Heart left ventricle (tissue), 16 donors: ENCODE measurements around the gene MYCT1. TPM values are rescaled to one million over a fixed set of nuclear protein-coding genes. Genes with fewer than 3 reads are reported as not detected.

Source experiments
- ATAC-seq, 4 donors: fragments of 200-7000 bp; cut with Tn5 transposase; one replicate each; pipeline ENCODE4 v1.9.1; 2020 to 2022; ENCODE audit warnings: moderate library complexity in 4 of 4, mild to moderate bottlenecking in 3 of 4, moderate number of reproducible peaks in 1 of 4
- DNase-seq, 5 donors: peaks; one replicate each; pipeline ENCODE4 v3.0.0-alpha.2; 2020
- H3K27ac ChIP-seq, 12 donors: fragments of 200-600 bp; sonication (generic) in 4 of 12; one replicate each; pipeline versions ENCODE4 v1.5.0 to v1.8.0; 2016 to 2022; ENCODE audit warnings: mild to moderate bottlenecking in 2 of 12
- H3K27me3 ChIP-seq, 9 donors: fragments of 200-600 bp; sonication (generic) in 2 of 9; one replicate each; pipeline versions ENCODE4 v1.5.1 to v1.8.0; 2016 to 2022; ENCODE audit warnings: mild to moderate bottlenecking in 3 of 9
- H3K36me3 ChIP-seq, 9 donors: fragments of 200-600 bp; sonication (generic) in 2 of 9; one replicate each; pipeline versions ENCODE4 v1.5.0 to v1.8.0; 2018 to 2022; ENCODE audit warnings: mild to moderate bottlenecking in 2 of 9
- H3K4me1 ChIP-seq, 12 donors: fragments of 200-600 bp; sonication (generic) in 4 of 12; one replicate each; pipeline versions ENCODE4 v1.5.0 to v1.8.0; 2016 to 2022; ENCODE audit warnings: mild to moderate bottlenecking in 3 of 12
- H3K4me3 ChIP-seq, 12 donors: fragments of 200-600 bp; sonication (generic) in 4 of 12; one replicate each; pipeline versions ENCODE4 v1.5.0 to v1.8.0; 2017 to 2022; ENCODE audit warnings: mild to moderate bottlenecking in 9 of 12, moderate library complexity in 4 of 12
- H3K9me3 ChIP-seq, 12 donors: fragments of 200-600 bp; sonication (generic) in 4 of 12; one replicate each; pipeline versions ENCODE4 v1.5.0 to v1.8.0; 2016 to 2022; ENCODE audit warnings: mild to moderate bottlenecking in 1 of 12
- POLR2A ChIP-seq, 2 donors: fragments of 450-650 bp; IDR thresholded peaks; one replicate each; pipeline ENCODE4 v1.6.1; 2017; ENCODE audit warnings: antibody characterized with exemption in 2 of 2, mild to moderate bottlenecking in 2 of 2, moderate library complexity in 2 of 2
- WGBS, 4 donors: extraction: QIAGEN DNeasy Blood & Tissue Kit in 2 of 4; methylation state at CpG; one replicate each; pipeline versions ENCODE4 v1.1.5 to v1.1.7; 2013 to 2018; 5-methylcytosine and 5-hydroxymethylcytosine counted together
- intact Hi-C, 10 donors: fragments of 100-400 bp; cut with DNase I; formaldehyde crosslinking; loops; one replicate each; pipeline versions ENCODE4 v1.11.1 to v1.14.2; 2022
- polyA plus RNA-seq, 2 donors: library from polyadenylated mRNA; stranded (reverse); fragments of 200-250 nt; gene quantifications; one replicate each; pipeline ENCODE4 v1.2.3, GENCODE V29; 2013
- total RNA-seq, 9 donors: library from RNA; depleted of rRNA in 2 of 9; stranded (reverse); fragments of >200 nt in 2 of 9; fragmentation: NEBNext Ultra II Directional in 3 of 9; extraction: Animal tissue kit (Norgen Biotek cat#: 25700) in 3 of 9; gene quantifications; one replicate each; pipeline versions ENCODE4 v1.1.0 to v1.2.4, GENCODE V29; 2016 to 2023
- TF ChIP-seq, protein P1 (sequence below), 12 donors: fragments of 200-600 bp; sonication (generic) in 4 of 12; IDR thresholded peaks; one replicate each; pipeline versions ENCODE4 v1.5.0 to v1.8.0; 2018 to 2022; ENCODE audit warnings: antibody characterized with exemption in 12 of 12, mild to moderate bottlenecking in 5 of 12
- donor health status: ischemic (EF 13 %, LVEDD 7.1; RV severe dilation, severe dysfunction).
- donor health status: healthy with polysubstance abuse.
- donor health status: DM: no; HTN: yes; CAD: no.
- donor health status: DM: no; HTN: no; CAD: no.
- donor health status: ischemic (EF 25% LVEDD 6.9; RV normal size, moderate dysfunction).
- donor health status: ischemic (EF 25% LVEDD 5.7; RV mildly dilated, moderate dysfunction).
- donor health status: healthy.
- donor health status: DM: yes; HTN: yes; CAD: no.
- donor health status: ischemic (EF 35%, LVEDD 5.7; RV mildly dilated, moderate dysfunction).
- donor health status: nonischemic (EF 11% LVEDD 7.7; RV severe dilation, severe dysfunction).
- donor health status: DM: yes; HTN: yes; CAD: no.
- donor health status: PGD.
- donor health status: ischemic (EF 29% LVEDD 5.4; RV normal size, mild dysfunction).
- donor health status: nonischemic (EF 23%, LVEDD 6.1; RV moderate dilation, normal function).

The MYCT1 gene
- total and polyA plus RNA-seq, 11 donors: 8.4 to 20.8 (median 14.6) TPM

DNA sequence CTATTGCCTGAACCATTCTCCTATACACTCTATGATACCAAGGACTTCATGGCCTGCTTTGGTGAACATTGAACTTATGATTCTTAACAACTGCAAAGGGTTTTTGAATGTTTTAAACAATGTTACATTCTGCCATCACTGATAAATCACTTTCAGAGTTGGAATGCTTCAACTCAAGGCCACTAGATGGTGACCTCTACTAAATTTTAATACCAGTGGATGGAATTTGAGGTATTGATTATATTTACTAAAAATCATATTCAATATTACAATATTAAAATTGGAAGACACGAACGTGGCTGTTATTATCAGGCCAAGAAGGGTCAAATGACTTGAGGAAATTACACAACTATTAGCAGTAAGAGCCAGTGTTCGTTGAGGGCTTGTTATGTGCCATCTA, 18.6 kb downstream of the MYCT1 start:
- Histone ChIP-seq H3K4me1 (peaks cover 0 to 7% (median 0%) of the 10 kb centered on the region in 12 donors), H3K27me3 (no peaks in the 10 kb centered on the region), H3K27ac (no peak overlapping the region), H3K9me3 (peaks cover 0 to 21% (median 11%) of the 10 kb centered on the region in 12 donors), H3K36me3 (no peaks in the 10 kb centered on the region), H3K4me3 (no peak overlapping the region)
- 52 to 66% (median 64%) methylated on average over 3 of the region's 3 CpGs for WGBS, 4 donors
- TF ChIP-seq, protein P1, sequence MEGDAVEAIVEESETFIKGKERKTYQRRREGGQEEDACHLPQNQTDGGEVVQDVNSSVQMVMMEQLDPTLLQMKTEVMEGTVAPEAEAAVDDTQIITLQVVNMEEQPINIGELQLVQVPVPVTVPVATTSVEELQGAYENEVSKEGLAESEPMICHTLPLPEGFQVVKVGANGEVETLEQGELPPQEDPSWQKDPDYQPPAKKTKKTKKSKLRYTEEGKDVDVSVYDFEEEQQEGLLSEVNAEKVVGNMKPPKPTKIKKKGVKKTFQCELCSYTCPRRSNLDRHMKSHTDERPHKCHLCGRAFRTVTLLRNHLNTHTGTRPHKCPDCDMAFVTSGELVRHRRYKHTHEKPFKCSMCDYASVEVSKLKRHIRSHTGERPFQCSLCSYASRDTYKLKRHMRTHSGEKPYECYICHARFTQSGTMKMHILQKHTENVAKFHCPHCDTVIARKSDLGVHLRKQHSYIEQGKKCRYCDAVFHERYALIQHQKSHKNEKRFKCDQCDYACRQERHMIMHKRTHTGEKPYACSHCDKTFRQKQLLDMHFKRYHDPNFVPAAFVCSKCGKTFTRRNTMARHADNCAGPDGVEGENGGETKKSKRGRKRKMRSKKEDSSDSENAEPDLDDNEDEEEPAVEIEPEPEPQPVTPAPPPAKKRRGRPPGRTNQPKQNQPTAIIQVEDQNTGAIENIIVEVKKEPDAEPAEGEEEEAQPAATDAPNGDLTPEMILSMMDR (IDR thresholded peaks at IDR 0.05): no peak
- TF ChIP-seq POLR2A (IDR thresholded peaks at IDR 0.05): no peak
- ATAC-seq: no peak
- no peak for DNase-seq
- intact Hi-C loops: no loop called here

- ATAC-seq (peak in 1 of 4 donors; percentile 48), DNase-seq (no peak)
- intact Hi-C loops: no loop called here
- H3K9me3 ChIP-seq: no peaks in the 10 kb centered on the region
- TF ChIP-seq, protein P1 (IDR thresholded peaks at IDR 0.05): no peak
- no peak for TF ChIP-seq POLR2A (IDR thresholded peaks at IDR 0.05)
- peaks cover 0 to 24% (median 0%) of the 10 kb centered on the region in 9 donors for H3K36me3 ChIP-seq
- H3K4me1 ChIP-seq: peaks cover 0 to 7% (median 0%) of the 10 kb centered on the region in 12 donors
- 51 to 73% (median 61%) methylated on average over 3 of the region's 3 CpGs for WGBS, 4 donors
- no peak overlapping the region for H3K4me3 ChIP-seq
- H3K27me3 ChIP-seq: no peaks in the 10 kb centered on the region
- H3K27ac ChIP-seq: no peak overlapping the region
Measured at GRCh38 chr6:152720974-152721373, 23.3 kb downstream of the MYCT1 start.

DNA sequence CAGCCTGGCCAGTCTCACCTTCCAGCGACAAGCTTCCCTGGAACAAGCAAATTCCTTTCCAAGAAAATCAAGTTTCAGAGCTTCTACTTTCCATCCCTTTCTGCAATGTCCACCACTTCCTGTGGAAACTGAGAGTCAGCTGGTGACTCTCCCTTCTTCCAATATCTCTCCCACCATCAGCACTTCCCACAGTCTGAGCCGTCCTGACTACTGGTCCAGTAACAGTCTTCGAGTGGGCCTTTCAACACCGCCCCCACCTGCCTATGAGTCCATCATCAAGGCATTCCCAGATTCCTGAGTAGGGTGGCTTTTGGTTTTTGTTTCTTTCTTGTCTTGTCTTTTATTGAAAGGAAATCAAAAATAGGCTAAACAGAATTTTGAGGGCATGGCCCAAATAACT, 24.3 kb downstream of the MYCT1 start:
- DNase-seq (no peak), ATAC-seq (no peak)
- WGBS, 4 donors: 70 to 78% (median 75%) methylated on average over 4 of the region's 4 CpGs
- Histone ChIP-seq H3K9me3 (no peaks in the 10 kb centered on the region), H3K4me3 (no peak overlapping the region), H3K27me3 (no peaks in the 10 kb centered on the region), H3K36me3 (peaks cover 0 to 24% (median 0%) of the 10 kb centered on the region in 9 donors), H3K27ac (no peak overlapping the region), H3K4me1 (peaks cover 0 to 7% (median 0%) of the 10 kb centered on the region in 12 donors)
- intact Hi-C loops: no loop called here
- no peak for TF ChIP-seq POLR2A (IDR thresholded peaks at IDR 0.05)
- TF ChIP-seq, protein P1 (IDR thresholded peaks at IDR 0.05): no peak

DNA sequence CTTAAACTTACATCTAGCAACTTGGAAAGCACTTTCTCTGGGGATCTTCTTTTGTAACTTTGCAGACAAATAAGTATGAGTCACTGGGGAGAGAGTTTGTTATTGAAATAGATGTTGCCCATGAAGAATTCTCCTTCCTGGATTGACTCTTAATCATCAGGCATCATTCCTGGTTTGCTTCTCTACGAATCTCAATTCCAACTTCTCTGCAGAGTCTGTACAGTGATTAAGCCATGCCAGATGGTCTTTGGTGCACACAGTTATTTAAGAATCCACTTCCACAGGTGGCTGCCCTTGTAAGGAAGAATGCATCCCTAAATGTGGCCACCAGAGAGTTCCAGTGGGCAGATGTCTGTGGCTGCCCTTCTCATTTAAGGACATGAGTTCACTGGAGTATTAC, 25.7 kb downstream of the MYCT1 start:
- ATAC-seq (no peak), DNase-seq (no peak)
- Histone ChIP-seq H3K4me1 (peaks cover 0 to 7% (median 0%) of the 10 kb centered on the region in 12 donors), H3K27me3 (no peaks in the 10 kb centered on the region), H3K27ac (no peak overlapping the region), H3K9me3 (no peaks in the 10 kb centered on the region), H3K4me3 (no peak overlapping the region), H3K36me3 (peaks cover 0 to 24% (median 0%) of the 10 kb centered on the region in 9 donors)
- no peak for TF ChIP-seq POLR2A (IDR thresholded peaks at IDR 0.05)
- TF ChIP-seq, protein P1 (IDR thresholded peaks at IDR 0.05): no peak
- WGBS, 4 donors: 55 to 78% (median 65%) methylated on average over 1 of the region's 1 CpG
- intact Hi-C loops: no loop called here
